Smooth muscle cell (in vitro differentiated cells): ENCODE results near the gene TMEM161B. TPM values are rescaled to one million over a fixed set of nuclear protein-coding genes. Genes with fewer than 3 reads are reported as not detected.

Source experiments
- DNase-seq: peaks from one replicate; lab custom pipeline; 2025; ENCODE audit not compliant: unreplicated experiment; lab: John Stamatoyannopoulos, UW
- H2AFZ ChIP-seq: fragments of 200-600 bp; sonication (generic); 2 replicates; pipeline ENCODE4 v1.6.0; 2016; ENCODE audit warnings: antibody characterized with exemption, low read depth, mild to moderate bottlenecking
- H3F3A ChIP-seq: fragments of 200-600 bp; sonication (generic); 2 replicates; pipeline ENCODE4 v1.6.0; 2017; ENCODE audit warnings: antibody characterized with exemption, low read depth
- H3K27ac ChIP-seq: fragments of 200-600 bp; sonication (generic); 2 replicates; pipeline ENCODE4 v1.5.1; 2016; ENCODE audit warnings: low read depth, mild to moderate bottlenecking
- H3K27me3 ChIP-seq: fragments of 200-600 bp; sonication (generic); 2 replicates; pipeline ENCODE4 v1.6.1; 2016; ENCODE audit warnings: low read depth, mild to moderate bottlenecking
- H3K36me3 ChIP-seq: fragments of 200-600 bp; sonication (generic); 2 replicates; pipeline ENCODE4 v1.5.1; 2016; ENCODE audit warnings: low read depth
- H3K4me1 ChIP-seq: fragments of 200-600 bp; sonication (generic); 2 replicates; pipeline ENCODE4 v1.5.1; 2016; ENCODE audit warnings: low read depth
- H3K4me2 ChIP-seq: fragments of 200-600 bp; sonication (generic); 2 replicates; pipeline ENCODE4 v1.6.0; 2016; ENCODE audit warnings: mild to moderate bottlenecking
- H3K4me3 ChIP-seq: fragments of 200-600 bp; sonication (generic); 2 replicates; pipeline ENCODE4 v1.5.1; 2016; ENCODE audit warnings: mild to moderate bottlenecking
- H3K79me2 ChIP-seq: fragments of 200-600 bp; sonication (generic); 2 replicates; pipeline ENCODE4 v1.6.0; 2016; ENCODE audit warnings: low read depth, mild to moderate bottlenecking
- H3K9ac ChIP-seq: fragments of 200-600 bp; sonication (generic); 2 replicates; pipeline ENCODE4 v1.6.0; 2016; ENCODE audit warnings: low read depth
- H3K9me3 ChIP-seq: fragments of 200-600 bp; sonication (generic); replicated peaks from 2 replicates; pipeline ENCODE4 v1.5.1; 2016; ENCODE audit warnings: low read depth
- H4K20me1 ChIP-seq: fragments of 200-600 bp; sonication (generic); 2 replicates; pipeline ENCODE4 v1.6.0; 2016; ENCODE audit warnings: low read depth
- CTCF ChIP-seq: fragments of 200-600 bp; sonication (generic); IDR thresholded peaks from 2 replicates; pipeline ENCODE4 v1.5.1; 2017; ENCODE audit warnings: borderline replicate concordance, mild to moderate bottlenecking, antibody characterized with exemption; ENCODE audit not compliant: insufficient read depth, poor library complexity, severe bottlenecking
- WGBS: methylation state at CpG from one replicate; pipeline ENCODE4 v1.1.7; 2016; ENCODE audit warnings: low lambda C conversion rate; 5-methylcytosine and 5-hydroxymethylcytosine counted together
- polyA plus RNA-seq: library from polyadenylated mRNA; unstranded; fragments of >200 nt; fragmentation: Nextera tagmentation; extraction: Ambion mirVana; gene quantifications from 2 replicates; pipeline ENCODE4 v1.2.1, GENCODE V29; 2016
- total RNA-seq: library from RNA; depleted of rRNA; stranded (reverse); fragments of >200 nt; gene quantifications from 2 replicates; pipeline ENCODE4 v1.2.3, GENCODE V29; 2014

The TMEM161B gene
- total and polyA plus RNA-seq, 2 experiments from 2014 or later = 6.3 to 19.4 TPM

GRCh38 chr5:88258636-88259035, 10.0 kb downstream of the TMEM161B start:
- no peaks in the 10 kb centered on the region for H3F3A ChIP-seq
- no peaks in the 10 kb centered on the region for H3K9me3 ChIP-seq
- peaks cover 96% of the 10 kb centered on the region for H4K20me1 ChIP-seq
- H3K36me3 ChIP-seq = no peaks in the 10 kb centered on the region
- WGBS = 89% methylated on average over 2 of the region's 2 CpGs
- no peak overlapping the region for H3K27ac ChIP-seq
- TF ChIP-seq CTCF = no peak
- H2AFZ ChIP-seq = no peak overlapping the region
- H3K4me3 ChIP-seq = no peak overlapping the region
- H3K4me1 ChIP-seq = no peaks in the 10 kb centered on the region
- H3K4me2 ChIP-seq = no peak overlapping the region
- H3K27me3 ChIP-seq = no peaks in the 10 kb centered on the region
- DNase-seq = no peak
- peaks cover 86% of the 10 kb centered on the region for H3K79me2 ChIP-seq
- H3K9ac ChIP-seq = no peak overlapping the region

- H3K79me2 ChIP-seq = peaks cover 86% of the 10 kb centered on the region
- no peaks in the 10 kb centered on the region for H3K27me3 ChIP-seq
- no peak overlapping the region for H2AFZ ChIP-seq
- H4K20me1 ChIP-seq = peaks cover 95% of the 10 kb centered on the region
- no peaks in the 10 kb centered on the region for H3F3A ChIP-seq
- H3K4me1 ChIP-seq = no peaks in the 10 kb centered on the region
- DNase-seq = no peak
- no peaks in the 10 kb centered on the region for H3K9me3 ChIP-seq
- H3K27ac ChIP-seq = no peak overlapping the region
- WGBS = 24% methylated on average over 4 of the region's 4 CpGs
- no peak overlapping the region for H3K9ac ChIP-seq
- TF ChIP-seq CTCF = no peak
- no peak overlapping the region for H3K4me2 ChIP-seq
- H3K36me3 ChIP-seq = no peaks in the 10 kb centered on the region
- H3K4me3 ChIP-seq = no peak overlapping the region
Observed at GRCh38 chr5:88256872-88257271, 11.8 kb downstream of the TMEM161B start.

- DNase-seq = no peak
- no peak for TF ChIP-seq CTCF
Observed at GRCh38 chr5:88256037-88256436, 12.6 kb downstream of the TMEM161B start.

GRCh38 chr5:88254320-88254719, 14.3 kb downstream of the TMEM161B start:
- no peak for DNase-seq
- Histone ChIP-seq H3K79me2 (peaks cover 81% of the 10 kb centered on the region), H3K4me1 (no peaks in the 10 kb centered on the region), H3K9ac (no peak overlapping the region), H2AFZ (no peak overlapping the region), H3K36me3 (no peaks in the 10 kb centered on the region), H3K4me2 (no peak overlapping the region), H3K9me3 (no peaks in the 10 kb centered on the region), H4K20me1 (peaks cover 94% of the 10 kb centered on the region), H3K4me3 (no peak overlapping the region), H3K27me3 (no peaks in the 10 kb centered on the region), H3F3A (no peaks in the 10 kb centered on the region), H3K27ac (no peak overlapping the region)
- WGBS = 100% methylated on average over 1 of the region's 1 CpG
- TF ChIP-seq CTCF = no peak

More at GRCh38 chr5:88256037-88256436, 12.6 kb downstream of the TMEM161B start:
- Histone ChIP-seq H3F3A (no peaks in the 10 kb centered on the region), H3K4me3 (no peak overlapping the region), H3K4me1 (no peaks in the 10 kb centered on the region), H3K9me3 (no peaks in the 10 kb centered on the region), H3K27ac (no peak overlapping the region), H4K20me1 (peaks cover 94% of the 10 kb centered on the region), H3K9ac (no peak overlapping the region), H3K79me2 (peaks cover 85% of the 10 kb centered on the region), H3K4me2 (no peak overlapping the region), H3K27me3 (no peaks in the 10 kb centered on the region), H2AFZ (no peak overlapping the region), H3K36me3 (no peaks in the 10 kb centered on the region)
